GM12878 (cell line): Measurements from ENCODE around the gene CLPTM1L. TPM values are rescaled to one million over a fixed set of nuclear protein-coding genes. Genes with fewer than 3 reads are reported as not detected.

ENCODE experiments used
- ATAC-seq: fragments of 200-7000 bp; cut with Tn5 transposase; 3 replicates; pipeline ENCODE4 v1.9.1; 2020; ENCODE audit warnings: mild to moderate bottlenecking, moderate library complexity
- BruUV-seq: library from RNA; stranded (reverse); fragments of 400-500 nt; replicated peaks from 2 replicates; lab custom pipeline; 2021; lab: Mats Ljungman, UMichigan
- CTCF ChIA-PET: fragments of 300-600 bp; sonication (Branson Sonifier 250); formaldehyde crosslinking; extraction: SDS; loops from one replicate; lab custom pipeline; 2021; ENCODE audit warnings: inconsistent platforms; lab: Yijun Ruan, JAX
- POLR2A ChIA-PET: fragments of 350-600 bp; formaldehyde crosslinking; extraction: SDS; loops from one replicate; lab custom pipeline; 2021; ENCODE audit warnings: inconsistent platforms; lab: Charles Lee
- RAD21 ChIA-PET: fragments of 300-600 bp; sonication (Branson Sonifier 250); formaldehyde crosslinking; loops from one replicate; lab custom pipeline; 2023; ENCODE audit warnings: antibody characterized with exemption; ENCODE audit not compliant: unreplicated experiment; lab: Charles Lee
- SMC1A ChIA-PET: fragments of 300-600 bp; sonication (Branson Sonifier 250); formaldehyde crosslinking; loops from one replicate; lab custom pipeline; 2023; ENCODE audit not compliant: unreplicated experiment, uncharacterized antibody; lab: Charles Lee
- DNase-seq: peaks from one replicate; pipeline ENCODE4 v3.0.0-alpha.2; 2011; ENCODE audit warnings: low read depth, low spot score
- FAIRE-seq: peaks from 3 replicates; lab custom pipeline; 2011; peaks lifted over from hg19 to GRCh38; lab: Jason Lieb, UNC
- H2AFZ ChIP-seq: 2 replicates; pipeline ENCODE4 v1.6.0; 2011; ENCODE audit warnings: low read depth, low read length, control low read depth; ENCODE audit not compliant: control insufficient read depth
- H3K27ac ChIP-seq: 2 replicates; pipeline ENCODE4 v1.5.1; 2011; ENCODE audit warnings: control low read depth; ENCODE audit not compliant: control insufficient read depth, insufficient read depth
- H3K27me3 ChIP-seq, 2 experiments: replicated peaks in 1 of 2; 2 replicates each; pipeline versions ENCODE4 v1.6.0 to v1.6.1; 2011; ENCODE audit warnings: low read length in 1 of 2; ENCODE audit not compliant: control insufficient read depth in 2 of 2, insufficient read depth in 2 of 2
- H3K36me3 ChIP-seq, 2 experiments: 2 replicates each; pipeline ENCODE4 v1.5.1; 2011; ENCODE audit warnings: low read length in 1 of 2; ENCODE audit not compliant: control insufficient read depth in 2 of 2, insufficient read depth in 2 of 2
- H3K4me1 ChIP-seq: 2 replicates; pipeline ENCODE4 v1.6.1; 2011; ENCODE audit warnings: mild to moderate bottlenecking, low read length, moderate library complexity, mixed read lengths; ENCODE audit not compliant: control insufficient read depth, insufficient read depth
- H3K4me2 ChIP-seq: 2 replicates; pipeline ENCODE4 v1.6.0; 2011; ENCODE audit warnings: control low read depth; ENCODE audit not compliant: control insufficient read depth, insufficient read depth
- H3K4me3 ChIP-seq: fragments of 200-600 bp; sonication (generic); 2 replicates; pipeline ENCODE4 v1.5.1; 2016
- H3K79me2 ChIP-seq: 2 replicates; pipeline ENCODE4 v1.6.0; 2011; ENCODE audit warnings: low read length; ENCODE audit not compliant: control insufficient read depth, insufficient read depth
- H3K9ac ChIP-seq: 2 replicates; pipeline ENCODE4 v1.8.0; 2011; ENCODE audit warnings: low read length, control low read depth, mixed read lengths; ENCODE audit not compliant: control insufficient read depth, insufficient read depth
- H3K9me3 ChIP-seq: replicated peaks from 3 replicates; pipeline ENCODE4 v1.5.1; 2011; ENCODE audit warnings: mild to moderate bottlenecking, low read length; ENCODE audit not compliant: control insufficient read depth, insufficient read depth
- H4K20me1 ChIP-seq: 2 replicates; pipeline ENCODE4 v1.6.0; 2011; ENCODE audit not compliant: control insufficient read depth, insufficient read depth
- BHLHE40 ChIP-seq, 2 experiments: fragments of 450-650 bp in 1 of 2; IDR thresholded peaks; 2 replicates each; pipeline ENCODE4 v1.6.1; 2011 to 2017; ENCODE audit warnings: low read depth in 2 of 2, borderline replicate concordance in 1 of 2, improper control_type of control experiment in 1 of 2, low read length in 1 of 2, mild to moderate bottlenecking in 1 of 2
- CBFB ChIP-seq: IDR thresholded peaks from 2 replicates; pipeline ENCODE4 v1.6.1; 2016; ENCODE audit warnings: antibody characterized with exemption, low read depth
- CHD1 ChIP-seq: IDR thresholded peaks from 2 replicates; pipeline ENCODE4 v1.6.1; 2012; ENCODE audit warnings: low read depth, low read length, improper control_type of control experiment
- CREB1 ChIP-seq: IDR thresholded peaks from 2 replicates; pipeline ENCODE4 v1.6.1; 2012; ENCODE audit warnings: low read depth, mild to moderate bottlenecking, inconsistent platforms
- DPF2 ChIP-seq: fragments of 450-650 bp; IDR thresholded peaks from 2 replicates; pipeline ENCODE4 v1.6.1; 2017; ENCODE audit warnings: mild to moderate bottlenecking
- ESRRA ChIP-seq: IDR thresholded peaks from 2 replicates; pipeline ENCODE4 v1.6.1; 2012; ENCODE audit warnings: mild to moderate bottlenecking, low read length, improper control_type of control experiment
- MTA2 ChIP-seq: fragments of 450-650 bp; IDR thresholded peaks from 2 replicates; pipeline ENCODE4 v1.6.1; 2016; ENCODE audit warnings: low read depth, mild to moderate bottlenecking, moderate library complexity
- MTA3 ChIP-seq: IDR thresholded peaks from 2 replicates; pipeline ENCODE4 v1.6.1; 2012; ENCODE audit warnings: low read length, inconsistent platforms, borderline replicate concordance
- NR2C2 ChIP-seq: IDR thresholded peaks from 2 replicates; pipeline ENCODE4 v1.6.1; 2011; ENCODE audit warnings: borderline replicate concordance, low read depth; ENCODE audit not compliant: control insufficient read depth, insufficient read length
- POU2F2 ChIP-seq: IDR thresholded peaks from 3 replicates; pipeline ENCODE4 v1.6.1; 2011; ENCODE audit warnings: low read depth, mild to moderate bottlenecking, low read length, borderline replicate concordance
- RCOR1 ChIP-seq: conservative IDR thresholded peaks from 2 replicates; pipeline ENCODE4 v1.6.1; 2012; ENCODE audit warnings: low read depth, low read length, improper control_type of control experiment
- RFX5 ChIP-seq: IDR thresholded peaks from 2 replicates; pipeline ENCODE4 v1.6.1; 2011; ENCODE audit warnings: low read depth, low read length, improper control_type of control experiment
- SMARCA5 ChIP-seq: fragments of 450-650 bp; IDR thresholded peaks from 2 replicates; pipeline ENCODE4 v1.6.1; 2017; ENCODE audit warnings: mild to moderate bottlenecking
- YBX1 ChIP-seq: fragments of 450-650 bp; IDR thresholded peaks from 2 replicates; pipeline ENCODE4 v1.6.1; 2016; ENCODE audit warnings: antibody characterized with exemption
- YY1 ChIP-seq: IDR thresholded peaks from 2 replicates; pipeline ENCODE4 v1.6.1; 2011; ENCODE audit warnings: low read depth, mild to moderate bottlenecking, low read length
- ZNF274 ChIP-seq: IDR thresholded peaks from one replicate; pipeline ENCODE4 v1.8.0; 2011; ENCODE audit not compliant: insufficient read length, insufficient read depth
- ZNF384 ChIP-seq: IDR thresholded peaks from 2 replicates; pipeline ENCODE4 v1.6.1; 2012; ENCODE audit warnings: low read depth, mild to moderate bottlenecking, low read length, improper control_type of control experiment, borderline replicate concordance
- WGBS: methylation state at CpG from one replicate; pipeline ENCODE4 v1.1.6; 2016; ENCODE audit warnings: low lambda C conversion rate; ENCODE audit not compliant: insufficient replicate concordance, insufficient coverage; ENCODE audit errors: missing lambda C conversion rate; 5-methylcytosine and 5-hydroxymethylcytosine counted together
- in situ Hi-C: fragments of 300-500 bp; cut with MboI; formaldehyde crosslinking; loops from 9 replicates; pipeline ENCODE4 v1.14.3; 2018; ENCODE audit warnings: mixed read lengths
- intact Hi-C: fragments of 100-400 bp; cut with micrococcal nuclease; formaldehyde crosslinking; loops from one replicate; pipeline ENCODE4 v1.14.2; 2022; ENCODE audit not compliant: unreplicated experiment
- polyA plus RNA-seq, 11 experiments: library from polyadenylated mRNA; depleted of rRNA in 4 of 11; unstranded in 6 of 11; stranded (reverse) in 5 of 11; fragments of >200 nt; fragmentation: Nextera tagmentation in 4 of 11; fragmentation: Illumina TruSeq in 1 of 11; extraction: Ambion mirVana in 4 of 11; extraction: Trizol in 1 of 11; gene quantifications; 1 replicate in 1 of 11; 2 replicates in 10 of 11; pipeline versions ENCODE4 v1.2.1 to v1.2.3, GENCODE V29; 2011 to 2016; ENCODE audit warnings: inconsistent platforms in 2 of 11, missing spikeins in 2 of 11, low read depth in 1 of 11
- total RNA-seq, 4 experiments: library from RNA; depleted of rRNA in 3 of 4; stranded (reverse); fragments of >200 nt in 3 of 4; fragmentation: Illumina TruSeq in 1 of 4; extraction: Trizol in 1 of 4; gene quantifications; 2 replicates each; pipeline versions ENCODE4 v1.2.1 to v1.2.3, GENCODE V29; 2013 to 2021
- TF ChIP-seq, protein P1 (sequence below): fragments of 450-650 bp; IDR thresholded peaks from 2 replicates; pipeline ENCODE4 v1.6.1; 2017; ENCODE audit warnings: borderline replicate concordance
- TF ChIP-seq, protein P2 (sequence below): IDR thresholded peaks from 2 replicates; pipeline ENCODE4 v1.6.1; 2012; ENCODE audit warnings: low read depth, low read length, improper control_type of control experiment
- TF ChIP-seq, protein P3 (sequence below): IDR thresholded peaks from 2 replicates; pipeline ENCODE4 v1.6.1; 2011; ENCODE audit warnings: low read depth, low read length, improper control_type of control experiment, borderline replicate concordance

The CLPTM1L gene
- total and polyA plus RNA-seq, 10 of the 15 experiments (the other 5 are each of a cell fraction or from before 2014, with no cell fraction given), result 2.9 to 278 (median 135) TPM

DNA sequence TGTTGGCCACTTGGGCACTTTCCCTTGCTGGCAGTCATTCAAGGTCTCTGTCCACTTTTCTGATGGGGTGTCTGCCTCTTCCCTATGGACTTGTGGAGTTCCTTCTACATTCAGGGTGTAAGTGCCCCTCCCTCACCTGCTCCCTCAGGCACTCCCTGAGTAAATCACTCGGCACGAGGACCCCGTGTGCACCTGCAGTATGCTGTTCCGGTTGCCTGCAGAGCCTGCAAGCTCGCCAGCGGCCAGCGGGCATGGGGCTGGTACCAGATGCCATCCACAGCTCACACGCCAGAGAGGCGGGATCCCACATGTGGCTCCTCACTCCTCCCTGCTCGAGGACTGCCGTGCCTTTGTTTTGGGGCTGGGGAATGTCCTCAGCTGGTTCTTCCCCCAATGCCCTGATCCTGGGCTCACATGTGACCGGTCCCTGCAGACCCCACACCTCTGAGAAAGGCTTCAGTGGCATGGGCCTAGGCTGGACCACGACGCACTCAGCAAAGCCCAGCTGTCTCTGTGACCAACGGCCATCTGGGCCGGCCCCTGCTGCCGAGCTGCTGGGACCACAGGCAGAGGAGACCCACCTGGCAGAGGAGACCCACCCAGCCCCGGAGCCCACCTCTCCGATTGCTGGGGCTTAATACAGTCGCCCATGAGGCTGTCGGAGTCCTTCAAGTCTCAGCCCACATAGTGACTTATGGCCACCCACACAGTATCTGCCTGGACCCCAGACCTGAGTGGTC is 46.1 kb upstream of the CLPTM1L start:
- H3K9ac ChIP-seq, result no peak overlapping the region
- RAD21 ChIA-PET, result no interaction called here
- intact Hi-C loops, result no loop called here
- no peak overlapping the region for H3K4me2 ChIP-seq
- BruUV-seq, result no TSS peak
- TF ChIP-seq ESRRA (no peak), ZNF274 (no peak), ZNF384 (no peak), DPF2 (no peak), CBFB (no peak), YY1 (no peak), YBX1 (no peak), MTA3 (no peak), CREB1 (no peak), SMARCA5 (no peak), POU2F2 (no peak), RCOR1 (no peak), RFX5 (no peak), CHD1 (no peak), BHLHE40 (IDR thresholded peaks at IDR 0.05; ENCODE audit: borderline replicate concordance in 1 of 2, low read depth in 2 of 2, low read length in 1 of 2) (no peak), MTA2 (no peak), NR2C2 (no peak)
- TF ChIP-seq, protein P1, sequence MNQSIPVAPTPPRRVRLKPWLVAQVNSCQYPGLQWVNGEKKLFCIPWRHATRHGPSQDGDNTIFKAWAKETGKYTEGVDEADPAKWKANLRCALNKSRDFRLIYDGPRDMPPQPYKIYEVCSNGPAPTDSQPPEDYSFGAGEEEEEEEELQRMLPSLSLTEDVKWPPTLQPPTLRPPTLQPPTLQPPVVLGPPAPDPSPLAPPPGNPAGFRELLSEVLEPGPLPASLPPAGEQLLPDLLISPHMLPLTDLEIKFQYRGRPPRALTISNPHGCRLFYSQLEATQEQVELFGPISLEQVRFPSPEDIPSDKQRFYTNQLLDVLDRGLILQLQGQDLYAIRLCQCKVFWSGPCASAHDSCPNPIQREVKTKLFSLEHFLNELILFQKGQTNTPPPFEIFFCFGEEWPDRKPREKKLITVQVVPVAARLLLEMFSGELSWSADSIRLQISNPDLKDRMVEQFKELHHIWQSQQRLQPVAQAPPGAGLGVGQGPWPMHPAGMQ, result no peak
- TF ChIP-seq, protein P2, sequence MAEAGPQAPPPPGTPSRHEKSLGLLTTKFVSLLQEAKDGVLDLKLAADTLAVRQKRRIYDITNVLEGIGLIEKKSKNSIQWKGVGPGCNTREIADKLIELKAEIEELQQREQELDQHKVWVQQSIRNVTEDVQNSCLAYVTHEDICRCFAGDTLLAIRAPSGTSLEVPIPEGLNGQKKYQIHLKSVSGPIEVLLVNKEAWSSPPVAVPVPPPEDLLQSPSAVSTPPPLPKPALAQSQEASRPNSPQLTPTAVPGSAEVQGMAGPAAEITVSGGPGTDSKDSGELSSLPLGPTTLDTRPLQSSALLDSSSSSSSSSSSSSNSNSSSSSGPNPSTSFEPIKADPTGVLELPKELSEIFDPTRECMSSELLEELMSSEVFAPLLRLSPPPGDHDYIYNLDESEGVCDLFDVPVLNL, result no peak
- TF ChIP-seq, protein P3, sequence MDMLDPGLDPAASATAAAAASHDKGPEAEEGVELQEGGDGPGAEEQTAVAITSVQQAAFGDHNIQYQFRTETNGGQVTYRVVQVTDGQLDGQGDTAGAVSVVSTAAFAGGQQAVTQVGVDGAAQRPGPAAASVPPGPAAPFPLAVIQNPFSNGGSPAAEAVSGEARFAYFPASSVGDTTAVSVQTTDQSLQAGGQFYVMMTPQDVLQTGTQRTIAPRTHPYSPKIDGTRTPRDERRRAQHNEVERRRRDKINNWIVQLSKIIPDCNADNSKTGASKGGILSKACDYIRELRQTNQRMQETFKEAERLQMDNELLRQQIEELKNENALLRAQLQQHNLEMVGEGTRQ, result no peak
- POLR2A ChIA-PET, result no interaction called here
- SMC1A ChIA-PET, result no interaction called here
- no peaks in the 10 kb centered on the region for H3K79me2 ChIP-seq
- H3K4me3 ChIP-seq, result no peak overlapping the region
- no peaks in the 10 kb centered on the region for H3K9me3 ChIP-seq
- FAIRE-seq (no peak), ATAC-seq (no peak), DNase-seq (no peak)
- peaks cover 4% of the 10 kb centered on the region for H3K4me1 ChIP-seq
- no peaks in the 10 kb centered on the region for H3K36me3 ChIP-seq
- in situ Hi-C loops, result no loop called here
- peaks cover 0 to 4% of the 10 kb centered on the region in 2 experiments; a peak in 3 of 4 replicates for H3K27me3 ChIP-seq
- H2AFZ ChIP-seq, result no peak overlapping the region
- CTCF ChIA-PET, result interaction anchor here (1.0 kb wide), 1 partner anchor 203 kb away, joined by 3 read pairs; no protein-coding TSS in a partner anchor
- WGBS, result 38% methylated on average over 21 of the region's 21 CpGs
- no peaks in the 10 kb centered on the region for H4K20me1 ChIP-seq
- H3K27ac ChIP-seq, result no peak overlapping the region
